SW480 (cell line): ENCODE results near the gene KCNMA1.
"Not testable (repeated sequence)": the region's sequence is repeated elsewhere in the genome, so short reads cannot be mapped to it uniquely, and the experiment has no call there.

Source experiments
- DNase-seq: peaks from one replicate; pipeline ENCODE4 v3.0.0-alpha.2; 2016; ENCODE audit warnings: low spot score

Gene KCNMA1

DNA sequence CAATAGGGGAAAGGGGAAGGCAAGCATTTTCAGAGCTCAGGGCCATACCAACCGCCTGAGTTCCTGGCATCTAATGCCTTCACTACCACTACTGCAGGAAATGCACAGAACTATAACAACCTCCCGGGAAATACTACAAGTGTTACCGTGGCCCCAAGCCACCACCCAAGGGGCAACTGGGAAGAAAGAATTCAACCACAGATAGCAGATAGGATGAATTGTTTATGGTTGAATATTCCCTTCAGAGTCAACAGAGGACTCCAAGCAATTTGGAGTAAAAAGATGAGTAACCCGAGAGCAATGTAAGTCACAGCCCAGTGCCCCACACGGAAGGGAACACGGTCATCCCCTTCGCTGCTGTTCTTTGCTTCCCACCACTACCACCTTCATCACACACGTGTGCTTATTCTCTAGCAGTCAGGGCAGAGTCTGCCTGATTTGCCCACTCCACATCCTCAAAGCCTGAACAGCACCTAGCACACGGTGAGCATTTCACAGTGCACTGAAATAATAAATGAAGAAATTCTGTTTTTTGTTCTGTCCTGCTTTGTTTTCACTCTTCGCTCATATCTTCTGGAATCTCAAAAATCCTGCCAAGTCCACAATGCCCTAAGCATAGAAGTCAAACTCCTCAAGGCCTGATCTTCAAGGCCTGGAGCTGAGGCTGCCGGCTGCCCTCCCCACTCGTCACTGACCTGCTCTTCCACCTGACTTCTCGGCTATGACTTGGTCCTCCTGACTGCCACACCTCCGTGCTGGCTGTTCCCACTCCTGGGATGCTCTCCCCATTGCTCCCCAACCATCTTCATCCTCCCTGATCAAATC is 221.1 kb downstream of the KCNMA1 start:
- peak; percentile 73 for DNase-seq

DNA sequence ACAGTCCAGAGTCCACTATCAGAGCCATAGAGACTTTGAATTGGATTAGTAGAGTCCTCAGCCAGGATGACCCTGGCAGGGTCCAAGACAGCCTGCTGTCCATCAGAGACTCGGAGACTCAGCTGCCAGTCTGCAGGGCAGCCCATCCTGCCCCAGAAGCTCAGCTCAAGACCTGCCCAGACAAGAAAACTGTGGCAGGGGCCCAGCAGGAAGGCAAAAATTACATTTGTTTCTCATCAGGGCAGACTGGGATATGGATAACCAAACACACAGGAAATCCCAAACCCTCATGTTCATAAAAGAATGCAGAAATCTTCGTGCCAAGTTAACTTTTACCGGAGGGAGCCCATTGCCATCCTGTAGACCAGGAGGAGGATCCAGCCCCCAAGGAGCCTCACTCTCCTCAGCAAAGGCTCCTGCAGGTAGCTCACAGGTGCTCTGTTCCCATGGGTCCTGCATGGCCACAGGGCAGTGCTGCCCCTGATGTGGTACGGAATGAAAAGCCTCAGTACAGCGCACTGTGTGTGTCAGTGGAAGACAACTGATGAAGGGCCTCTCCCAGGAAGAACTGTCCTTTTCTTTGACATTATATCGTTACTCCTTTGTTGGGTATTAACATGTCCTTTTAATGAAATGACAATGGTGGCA is 222.2 kb downstream of the KCNMA1 start:
- no peak for DNase-seq

DNA sequence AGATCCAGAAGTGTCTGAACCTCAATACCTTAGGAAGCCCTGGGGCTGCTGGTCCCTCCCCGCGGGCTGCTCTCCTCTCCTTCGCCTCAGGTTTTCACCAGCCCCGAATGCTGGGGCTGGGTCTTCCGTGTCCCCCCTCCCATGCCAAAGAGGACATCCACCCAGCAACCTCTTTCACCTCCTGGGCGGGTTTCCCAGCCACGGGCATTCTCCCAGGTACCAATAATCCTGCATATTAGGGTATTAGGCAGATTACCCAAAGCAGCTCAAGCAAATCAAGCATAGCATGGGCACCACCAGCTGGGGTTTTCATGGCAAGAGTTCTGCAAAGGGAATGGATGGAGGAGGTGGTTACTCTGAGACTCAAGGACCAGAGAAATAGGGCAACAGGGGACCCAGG is 224.4 kb downstream of the KCNMA1 start:
- DNase-seq = no peak

DNA sequence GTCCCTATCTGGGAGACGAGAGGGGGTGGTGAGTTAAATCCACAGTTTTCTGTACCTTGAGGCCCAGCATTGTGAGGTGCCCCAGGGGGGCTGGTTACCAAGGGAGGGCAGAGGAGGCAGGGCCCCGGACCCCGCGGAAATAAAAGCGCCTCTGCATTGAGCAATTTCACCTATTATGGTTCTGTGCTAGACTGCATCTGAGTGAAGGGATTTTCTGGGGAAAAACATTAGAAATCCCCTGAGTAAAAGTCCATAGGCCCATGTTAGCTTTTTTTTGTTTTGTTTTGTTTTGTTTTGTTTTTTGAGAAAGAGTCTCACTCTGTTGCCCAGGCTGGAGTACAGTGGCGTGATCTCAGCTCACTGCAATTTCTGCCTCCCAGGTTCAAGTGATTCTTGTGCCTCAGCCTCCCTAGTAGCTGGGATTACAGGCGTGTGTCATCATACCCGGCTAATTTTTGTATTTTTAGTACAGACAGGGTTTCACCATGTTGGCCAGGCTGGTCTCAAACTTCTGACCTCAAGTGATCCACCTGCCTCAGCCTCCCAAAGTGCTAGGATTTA is 225.0 kb downstream of the KCNMA1 start:
- DNase-seq = not testable (repeated sequence)

DNA sequence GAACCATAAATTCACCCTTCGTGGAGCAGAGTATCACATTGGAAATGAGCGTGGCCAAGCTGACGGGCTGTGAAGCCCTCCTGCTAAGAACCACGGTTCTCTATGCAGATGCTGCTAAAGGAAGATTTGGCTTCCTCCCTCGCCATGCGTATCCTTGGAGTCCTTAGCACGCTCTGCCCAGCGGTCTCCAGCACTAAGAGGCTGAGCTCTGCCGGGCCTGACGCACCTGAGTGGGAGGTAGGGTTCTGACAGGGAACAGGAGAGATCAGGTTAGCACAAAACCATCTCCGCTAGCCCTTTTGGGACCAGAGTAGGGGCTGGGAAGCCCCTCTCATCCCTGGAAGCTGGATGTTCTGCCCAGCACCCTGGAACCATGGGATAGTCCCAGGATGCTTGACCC is 225.8 kb downstream of the KCNMA1 start:
- DNase-seq = no peak

DNA sequence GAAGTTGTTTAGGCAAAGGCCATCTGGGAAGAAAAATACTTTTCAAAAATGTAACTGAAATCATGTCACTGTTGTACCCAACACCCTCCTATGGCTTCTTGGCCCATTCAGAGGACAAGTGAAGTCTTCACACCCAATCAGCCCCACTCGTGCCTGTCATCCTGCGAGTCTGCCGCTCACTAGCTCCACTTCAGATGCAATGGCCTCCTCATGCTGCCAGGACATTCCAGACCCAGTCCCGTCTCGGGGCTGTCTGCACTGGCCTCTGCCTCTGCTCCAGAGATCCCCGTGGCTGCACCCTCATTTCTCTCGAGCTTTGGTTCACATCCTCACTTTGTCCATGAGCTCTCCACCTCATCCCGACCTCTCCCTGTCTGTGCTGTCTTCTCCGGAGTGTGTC is 227.1 kb downstream of the KCNMA1 start:
- no peak for DNase-seq

DNA sequence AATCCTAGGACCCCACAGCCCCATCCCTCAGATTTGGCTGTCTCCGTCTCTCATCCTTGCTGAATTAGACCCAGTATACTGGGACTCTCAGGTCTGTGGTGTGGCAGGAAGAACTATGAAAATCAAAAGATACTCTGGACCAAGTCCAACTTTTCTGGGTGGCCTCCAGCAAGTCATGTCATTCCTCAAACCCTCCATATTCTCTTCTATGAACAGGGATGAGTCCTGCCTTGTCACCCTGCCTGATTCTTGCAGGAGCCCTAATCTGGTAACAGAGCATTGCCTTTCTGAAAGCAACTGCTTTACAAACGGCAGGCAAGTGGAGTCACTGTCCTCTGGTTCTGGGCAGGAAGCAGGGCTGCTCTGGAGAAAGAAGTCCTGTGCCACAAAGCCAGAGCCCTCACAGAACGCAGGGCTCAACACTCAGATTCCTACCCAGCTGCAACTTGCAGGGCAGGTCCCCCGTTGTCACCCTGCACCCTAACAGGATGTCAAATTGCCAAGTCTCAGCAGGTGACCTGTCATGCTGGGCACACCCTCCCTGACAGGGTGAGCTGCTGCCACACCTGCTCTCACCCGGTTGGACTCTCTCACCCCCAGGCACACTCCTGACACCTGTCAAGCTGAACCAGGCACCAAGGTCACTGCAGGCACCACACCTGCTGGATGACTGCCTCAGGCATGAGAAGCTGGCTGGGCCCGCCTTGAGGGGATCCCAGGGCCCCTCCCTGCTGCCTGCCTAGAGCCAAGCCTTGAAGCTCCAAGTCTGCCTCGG is 227.7 kb downstream of the KCNMA1 start:
- peak; percentile 61 for DNase-seq

DNA sequence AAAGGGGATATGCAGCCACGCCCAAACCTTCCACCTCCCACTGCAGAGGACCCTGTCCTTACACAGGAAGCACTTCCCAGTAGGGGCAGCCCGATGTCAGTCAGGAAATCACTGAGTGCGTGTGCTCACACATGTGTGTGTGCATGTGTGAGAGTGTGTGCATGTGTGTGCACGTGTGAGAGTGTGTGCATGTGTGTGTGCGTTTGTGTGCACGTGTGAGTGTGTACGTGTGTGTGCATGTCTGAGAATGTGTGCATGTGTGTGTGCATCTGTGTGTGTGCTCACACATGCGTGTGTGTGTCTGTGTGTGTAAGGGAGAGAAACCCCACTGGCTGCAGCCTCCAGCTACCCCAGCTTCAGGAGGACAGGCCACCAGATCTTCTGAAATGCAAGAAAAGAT is 229.3 kb downstream of the KCNMA1 start:
- no peak for DNase-seq

DNA sequence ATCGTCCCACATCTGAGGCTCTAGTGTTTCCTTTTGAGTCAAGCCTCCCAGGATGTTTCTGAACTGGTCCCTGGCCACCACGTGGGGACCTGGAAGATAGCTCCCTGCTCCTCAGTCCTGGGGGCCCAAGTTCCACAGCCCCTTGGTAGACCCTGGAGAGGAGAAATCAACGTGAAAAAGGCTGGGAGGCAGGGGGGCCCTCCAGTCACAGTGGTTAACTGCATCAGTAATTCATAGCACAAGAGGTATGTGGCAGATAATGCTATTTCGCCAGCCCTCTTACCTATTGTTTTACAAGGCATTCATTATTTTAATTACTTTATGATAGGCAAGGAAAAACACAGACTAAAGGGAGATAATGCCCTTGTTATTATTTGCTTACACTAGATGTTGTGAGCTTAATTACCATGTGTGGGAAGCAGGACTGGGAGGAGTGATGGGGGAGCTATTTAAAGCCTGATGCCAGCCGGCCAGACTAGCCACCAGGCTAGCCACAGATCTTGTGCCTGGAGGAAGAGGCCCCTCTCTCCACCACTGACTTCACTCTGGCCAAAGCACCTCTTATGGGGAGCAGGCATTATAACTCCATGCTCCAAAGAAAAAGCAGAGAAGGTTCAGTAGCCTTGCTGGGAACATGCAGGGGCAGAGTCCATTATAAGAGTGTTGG is 230.7 kb downstream of the KCNMA1 start:
- peak; percentile 35 for DNase-seq

DNA sequence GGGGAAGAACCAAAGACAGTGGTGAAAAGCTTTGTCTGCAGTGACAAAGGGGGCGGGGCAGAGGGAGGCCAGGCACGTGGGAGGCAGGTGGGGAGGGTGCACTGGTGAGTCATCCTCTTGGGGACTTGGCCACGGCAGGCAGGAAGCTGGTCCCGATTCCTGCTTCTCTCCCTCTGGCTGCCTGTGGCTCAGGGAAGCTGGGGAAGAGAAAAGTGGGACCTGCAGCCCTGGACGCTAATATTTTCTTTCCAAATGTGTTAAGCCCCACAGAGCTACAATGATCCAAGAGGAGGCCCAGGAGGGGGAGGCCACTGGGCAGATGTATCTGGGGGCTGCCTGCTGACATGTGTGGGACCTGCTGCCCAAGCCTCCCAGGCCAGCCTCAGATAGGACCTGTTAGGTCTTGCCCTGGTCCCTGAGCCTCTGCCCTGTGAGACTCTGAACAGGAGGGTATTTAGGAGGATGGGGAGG is 231.8 kb downstream of the KCNMA1 start:
- peak; percentile 91 for DNase-seq

DNA sequence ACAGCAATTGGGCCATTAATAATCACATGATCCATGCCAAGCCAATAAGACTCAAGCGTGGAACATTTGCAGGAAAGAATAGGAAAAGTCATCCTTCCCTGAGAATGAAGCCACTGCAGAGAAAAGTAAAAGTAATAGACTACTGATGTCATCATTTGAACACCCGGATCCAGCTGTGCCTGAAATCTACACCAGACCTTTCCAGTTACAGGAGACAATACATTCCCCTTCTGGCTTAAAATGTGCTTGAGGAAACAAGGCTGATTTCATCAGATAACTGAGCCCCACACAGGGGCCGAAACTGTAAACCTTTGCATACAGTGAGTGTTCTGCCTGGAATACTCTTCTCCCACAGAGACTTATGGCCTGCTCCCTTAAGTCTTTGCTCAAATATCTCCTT is 232.8 kb downstream of the KCNMA1 start:
- no peak for DNase-seq

DNA sequence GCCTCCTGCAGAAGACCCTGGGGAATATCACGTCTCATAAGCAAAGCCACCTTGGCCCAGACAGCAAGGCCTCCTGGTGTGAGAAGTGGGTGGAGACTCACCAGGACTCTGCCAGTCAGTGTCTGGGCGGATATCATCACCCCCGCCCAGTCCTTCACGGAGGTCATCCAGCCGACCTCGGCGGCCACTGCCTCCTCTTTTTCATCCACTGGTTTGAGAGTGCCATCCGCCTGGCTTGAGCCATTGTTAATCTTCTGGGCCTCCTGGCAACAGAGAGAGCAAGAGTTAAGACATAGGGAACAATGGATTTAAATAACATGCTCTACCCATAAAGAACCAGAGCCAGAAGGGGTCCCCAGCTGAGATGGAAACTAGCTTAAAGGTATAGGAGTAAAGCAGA is 233.8 kb downstream of the KCNMA1 start:
- DNase-seq = no peak

DNA sequence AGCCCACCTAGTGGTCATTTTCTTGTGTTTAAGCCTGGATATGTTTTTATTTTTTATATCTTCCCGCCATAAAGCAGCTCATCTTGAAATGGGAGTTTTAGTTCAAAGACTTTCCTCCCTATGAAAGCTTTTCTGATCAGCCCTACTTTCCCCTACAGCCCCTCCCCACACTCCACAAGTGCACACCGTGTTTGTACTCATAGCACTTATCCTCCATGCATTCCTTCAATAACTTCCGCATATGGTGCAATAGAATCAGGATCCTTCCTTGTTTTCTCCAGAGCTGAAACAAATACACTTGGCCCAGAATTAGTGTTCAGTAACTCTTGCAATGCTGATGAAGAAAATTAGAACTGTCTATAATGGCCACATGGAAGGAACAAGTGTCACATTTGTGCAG is 235.9 kb downstream of the KCNMA1 start:
- no peak for DNase-seq

DNA sequence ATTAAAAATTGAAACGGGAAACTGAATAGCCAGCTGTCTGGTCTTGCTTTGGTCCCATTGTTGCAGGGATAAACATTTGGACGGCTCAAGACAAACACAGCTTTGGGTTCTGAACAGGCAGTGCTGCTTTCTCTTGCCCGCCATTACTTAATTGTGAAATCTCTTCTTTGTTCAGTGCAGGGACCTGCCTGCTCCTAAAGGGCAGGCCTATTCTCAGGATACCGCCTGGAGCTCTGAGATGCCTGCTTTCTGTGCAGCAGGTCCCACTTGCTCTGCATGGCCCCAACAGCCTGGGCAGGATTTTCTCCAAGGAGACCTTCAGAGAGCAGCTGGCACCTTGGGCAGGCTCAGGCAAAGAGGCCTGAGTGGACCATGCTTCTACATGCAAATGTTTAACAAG is 237.6 kb downstream of the KCNMA1 start:
- DNase-seq = no peak

DNA sequence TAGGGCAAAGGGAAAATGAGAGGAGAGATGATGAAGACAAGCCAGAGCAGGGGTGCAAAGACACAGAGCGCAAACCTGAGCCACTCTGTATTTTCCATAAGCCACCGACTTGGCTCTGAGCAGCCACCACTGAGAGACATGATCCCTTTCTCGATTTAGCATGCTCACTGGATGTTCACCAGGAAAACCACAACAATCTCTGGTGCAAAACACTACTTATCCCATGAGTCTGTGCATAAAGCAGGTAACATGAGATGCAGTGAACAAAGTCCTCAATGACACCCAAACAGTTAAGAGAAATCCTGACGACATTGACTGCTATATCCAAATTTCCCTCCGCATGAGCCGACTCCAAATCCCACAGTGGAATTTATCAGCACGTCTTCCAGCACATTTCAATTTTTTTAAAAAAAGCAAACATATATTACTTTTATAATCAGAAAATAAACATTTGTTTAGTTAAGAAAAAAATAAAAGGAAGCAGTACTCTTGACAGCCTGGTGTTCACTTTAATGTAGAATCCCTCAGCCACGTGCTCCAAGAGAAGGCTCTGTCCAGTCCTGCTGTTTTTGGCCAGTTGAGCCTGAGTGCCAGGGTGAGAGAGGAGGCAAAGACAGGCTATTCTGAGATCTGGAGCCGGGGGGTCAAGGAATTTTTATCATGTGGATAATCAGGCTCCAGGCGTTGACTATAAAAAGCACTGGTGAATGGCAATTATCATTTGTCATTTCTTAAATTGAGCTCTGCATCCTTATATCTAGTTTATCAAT is 238.4 kb downstream of the KCNMA1 start:
- DNase-seq = peak; percentile 56

DNA sequence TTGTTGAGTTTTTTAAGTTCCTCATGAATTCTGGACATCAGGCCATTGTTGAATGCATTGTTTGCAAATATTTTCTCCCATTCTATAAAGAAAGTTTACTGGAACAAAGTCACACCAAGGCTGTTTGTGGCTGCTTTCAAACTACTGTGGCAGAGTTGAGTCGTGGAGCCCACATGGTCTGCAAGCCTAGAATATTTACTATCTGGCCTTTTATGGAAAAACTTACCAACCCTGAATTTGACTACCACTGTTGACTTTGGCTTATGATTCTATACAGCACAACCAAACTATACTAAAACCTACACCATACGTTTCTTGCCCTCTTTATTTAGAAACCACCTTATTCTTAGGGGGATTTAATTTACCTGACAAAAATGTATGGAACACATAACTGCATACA is 239.1 kb downstream of the KCNMA1 start:
- no peak for DNase-seq

DNA sequence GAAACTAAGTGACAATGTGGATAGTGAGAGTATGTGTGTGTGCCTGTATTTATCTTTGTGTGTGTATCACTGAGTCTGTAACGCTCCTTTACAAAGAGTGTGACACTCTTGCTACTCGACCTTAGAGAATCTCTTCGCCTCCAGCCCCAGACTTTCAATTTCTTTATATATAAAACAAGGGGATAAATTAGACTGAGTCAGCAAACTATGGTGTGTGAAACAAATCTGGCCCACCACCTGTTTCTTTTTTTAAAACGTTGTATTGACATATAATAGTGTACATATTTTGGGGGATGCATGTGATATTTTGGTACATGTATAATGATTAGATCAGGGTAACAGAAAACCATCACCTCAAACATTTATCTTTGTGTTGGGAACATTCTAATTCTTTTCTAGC is 240.5 kb downstream of the KCNMA1 start:
- no peak for DNase-seq

DNA sequence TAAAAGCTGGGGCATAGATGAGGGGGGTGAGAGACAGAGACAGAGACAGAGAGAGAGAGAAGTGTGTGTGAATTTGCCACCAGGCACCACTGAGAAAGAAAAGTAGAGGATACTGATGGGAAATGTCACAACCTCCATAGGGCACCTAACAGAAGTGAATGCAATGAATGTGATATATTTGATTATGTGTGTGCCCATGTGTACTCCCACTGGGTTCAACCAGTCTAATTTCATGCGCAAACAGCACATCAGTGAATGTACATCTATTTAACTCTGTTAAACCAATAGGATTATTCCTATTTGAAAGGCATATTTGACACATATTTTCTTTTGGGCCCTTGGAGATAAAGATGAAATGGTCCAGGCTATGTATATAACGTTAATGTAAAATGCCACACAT is 241.3 kb downstream of the KCNMA1 start:
- no peak for DNase-seq

DNA sequence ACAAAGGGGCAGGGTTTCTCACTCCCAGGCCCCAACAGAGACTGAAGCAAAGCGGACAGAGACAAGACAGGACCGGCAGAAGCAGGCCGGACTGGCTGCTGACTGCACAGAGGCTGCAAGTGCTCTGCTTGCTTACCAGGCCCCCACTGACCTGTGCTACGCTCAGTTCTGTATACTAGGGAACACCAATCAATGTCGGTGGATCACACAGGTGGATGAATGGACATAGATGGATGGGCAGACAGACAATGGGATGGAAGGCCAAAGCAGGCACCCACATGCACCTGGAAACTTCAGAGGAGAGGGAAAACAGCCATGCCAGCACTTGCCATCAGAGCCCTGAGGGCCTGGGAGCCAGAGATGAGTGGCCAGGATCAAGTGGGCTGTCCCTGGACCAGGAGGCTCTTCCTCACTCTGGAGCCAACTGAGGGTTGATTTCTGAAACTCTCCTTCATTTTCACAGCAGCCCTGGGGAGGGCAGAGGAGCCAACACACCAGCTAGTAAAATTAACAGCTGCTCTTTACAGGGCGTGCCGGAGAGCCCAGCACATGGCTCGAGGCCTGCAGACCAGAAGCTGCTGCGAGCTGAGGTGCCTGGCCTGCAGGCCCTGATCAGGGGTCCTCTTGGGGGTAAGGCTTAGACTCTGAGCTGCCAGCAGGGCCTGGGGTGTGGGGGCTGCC is 243.6 kb downstream of the KCNMA1 start:
- DNase-seq = no peak

DNA sequence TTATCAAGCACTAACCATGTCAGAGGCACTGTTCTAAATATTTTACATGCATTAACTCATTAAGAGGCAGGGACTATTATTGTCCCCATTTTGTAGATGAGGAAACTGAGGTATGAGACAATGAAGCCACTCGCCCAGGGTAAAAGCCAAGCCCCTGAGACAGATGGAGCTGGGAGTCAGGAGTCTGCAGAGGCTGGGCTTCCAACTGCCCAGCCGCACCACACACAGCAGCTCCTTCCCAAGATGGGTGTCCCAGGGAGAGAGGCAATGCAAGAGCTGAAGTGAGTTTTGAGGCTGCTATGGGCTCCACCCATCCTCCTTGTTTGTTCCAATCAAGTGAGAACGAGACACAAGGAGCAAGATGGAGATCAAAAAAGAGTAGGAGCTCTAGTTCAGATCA is 244.2 kb downstream of the KCNMA1 start:
- DNase-seq = no peak

DNA sequence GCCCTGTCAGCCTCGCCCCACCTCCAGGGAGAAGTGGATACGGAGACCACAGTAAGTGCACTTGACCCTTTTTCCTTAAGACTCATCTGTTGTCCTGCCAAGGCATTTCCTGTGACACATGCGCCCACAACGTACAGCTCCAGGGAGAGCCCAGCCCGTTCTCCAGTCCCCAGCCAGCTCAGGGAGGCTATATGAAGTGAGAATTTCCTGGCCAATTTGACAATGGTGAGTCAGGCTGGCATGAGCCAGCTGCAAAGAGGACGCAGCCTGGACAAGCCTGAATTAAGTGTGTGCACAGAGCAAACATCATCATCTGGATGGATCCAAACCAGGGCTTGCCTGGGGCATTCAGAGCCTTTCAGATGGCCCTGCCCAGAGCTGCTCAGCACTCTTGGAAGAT is 244.8 kb downstream of the KCNMA1 start:
- DNase-seq = peak; percentile 63
